ENCODE measurements around the gene LYL1.

The LYL1 gene

GRCh38 chr19:13071444-13072187, 31.0 kb downstream of the LYL1 start:
- no peak for DNase-seq

GRCh38 chr19:13070425-13071140, 32.1 kb downstream of the LYL1 start:
- DNase-seq, result no peak

GRCh38 chr19:13069415-13070359, 33.0 kb downstream of the LYL1 start:
- DNase-seq, result no peak

DNA sequence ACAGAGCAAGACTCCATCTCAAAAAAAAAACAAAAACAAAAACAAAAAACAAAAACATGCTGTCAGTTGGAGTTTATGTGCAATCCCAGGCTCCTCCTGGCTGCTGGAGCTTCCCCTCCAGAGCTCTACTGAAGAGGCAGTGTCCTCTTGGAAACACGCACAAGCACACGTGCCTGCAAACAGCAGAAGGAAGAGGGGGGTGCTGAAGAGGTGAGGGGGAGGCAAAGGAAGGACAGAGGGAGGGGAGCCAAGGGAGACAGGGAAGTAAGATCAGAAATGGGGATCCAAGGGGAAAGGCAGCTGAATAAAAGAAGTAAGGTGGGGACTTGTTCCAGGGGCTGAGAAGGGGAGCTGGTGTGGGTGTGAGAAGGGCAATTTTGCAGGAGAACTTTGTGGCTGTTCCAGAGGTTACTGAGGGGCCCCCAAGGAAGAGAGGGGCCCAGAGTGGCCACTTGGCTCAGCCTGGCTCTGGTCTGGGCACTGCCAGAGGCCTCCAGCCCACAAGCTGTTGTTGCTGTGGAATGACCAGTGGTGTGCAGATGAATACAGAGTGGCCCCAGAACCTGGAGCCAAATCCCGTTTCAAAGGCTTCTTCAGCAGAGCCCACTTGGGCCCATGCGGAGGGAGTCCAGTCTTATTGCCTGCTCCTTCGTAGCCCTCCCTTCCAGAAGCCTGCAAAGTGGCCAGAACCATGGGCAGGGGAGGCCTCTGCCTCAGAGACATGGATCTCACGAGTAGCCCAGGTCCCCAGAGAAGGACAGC, 34.4 kb downstream of the LYL1 start:
- no peak for DNase-seq

DNA sequence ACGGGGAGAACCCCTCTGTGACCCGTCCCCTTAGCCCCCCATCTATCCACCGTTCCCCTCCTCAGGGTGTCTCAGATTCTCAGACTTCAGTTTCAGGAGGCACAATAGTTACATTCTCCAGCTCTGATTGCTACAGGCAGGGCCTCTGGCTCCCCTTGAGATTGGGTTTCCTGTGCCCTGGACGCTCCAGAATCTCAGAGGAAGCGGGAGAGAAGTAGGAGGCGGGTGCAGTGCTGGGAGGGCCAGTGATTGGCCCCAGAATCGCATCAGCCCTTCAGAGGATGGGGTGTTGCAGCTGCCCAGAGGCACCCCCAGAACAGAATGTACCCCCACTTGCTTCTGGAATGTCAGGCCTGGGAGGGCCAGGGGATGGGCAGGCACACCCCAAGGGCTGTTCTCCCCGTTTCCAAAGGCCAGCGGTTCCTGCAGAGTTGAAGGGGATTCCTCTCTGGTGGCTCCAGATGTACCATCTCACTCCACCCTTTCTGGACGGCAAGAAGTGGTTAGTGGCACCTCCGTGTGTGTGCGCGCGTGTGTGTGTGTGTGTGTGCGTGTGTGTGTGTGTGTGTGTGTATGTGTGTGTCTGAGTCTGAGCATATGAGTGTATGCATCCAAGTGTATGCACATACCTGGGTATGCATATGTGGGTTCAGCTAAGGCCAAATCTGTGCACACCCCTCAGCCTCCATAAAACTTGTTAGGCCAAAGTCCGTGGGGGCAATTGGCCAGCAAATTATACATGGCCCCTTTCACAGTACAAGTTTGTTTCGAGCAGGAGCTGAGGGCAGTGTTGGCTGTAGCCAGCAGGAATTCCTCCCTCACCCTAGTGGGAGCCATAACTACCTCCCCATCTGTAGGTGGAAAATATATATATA, 35.5 kb downstream of the LYL1 start:
- no peak for DNase-seq

DNA sequence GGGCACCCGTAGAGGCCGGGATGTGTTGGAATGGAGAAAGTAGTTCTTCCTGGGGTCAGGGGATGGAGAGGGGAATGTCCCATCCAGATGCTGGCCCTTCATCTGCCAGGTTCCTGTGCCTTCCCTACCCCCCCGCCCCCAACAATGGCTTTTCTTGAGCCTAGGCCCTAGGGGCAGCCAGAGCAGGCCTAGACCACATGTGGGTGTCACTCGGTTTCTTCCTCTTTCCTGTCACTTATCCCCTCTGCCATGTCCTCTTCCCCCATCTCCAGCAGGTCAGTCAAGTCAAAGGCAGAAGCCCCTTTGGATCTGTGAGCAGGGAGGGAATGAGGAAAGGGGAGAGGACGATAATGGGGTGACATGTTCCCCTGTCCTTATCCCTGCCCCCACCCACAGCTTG, 36.4 kb downstream of the LYL1 start:
- DNase-seq, result no peak

- DNase-seq, result no peak
Observed at GRCh38 chr19:13064092-13064489, 38.6 kb downstream of the LYL1 start.

GRCh38 chr19:13063461-13064091, 39.1 kb downstream of the LYL1 start:
- no peak for DNase-seq

DNA sequence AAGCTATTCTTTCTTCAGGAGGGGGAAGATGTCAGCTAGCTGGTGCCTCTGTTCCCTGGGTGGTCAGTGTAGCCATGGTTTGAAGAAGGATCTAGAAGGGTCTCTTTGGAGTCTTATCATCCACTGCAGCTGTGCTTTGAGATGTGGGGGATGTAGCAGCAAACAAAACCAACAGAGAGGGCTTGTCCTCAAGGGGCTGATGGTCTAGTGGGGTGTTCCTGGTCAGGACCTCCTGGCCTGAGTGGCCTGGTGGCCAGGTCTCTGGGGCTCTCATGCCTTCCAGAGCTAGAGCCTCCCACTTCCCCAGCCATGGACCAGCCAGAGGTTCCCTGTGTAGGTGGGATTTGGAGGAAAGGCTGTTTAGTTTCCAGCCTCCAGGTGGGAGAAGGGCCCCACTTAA, 40.3 kb downstream of the LYL1 start:
- DNase-seq, result no peak

- DNase-seq, result peak; percentile 42 to 47
Observed at GRCh38 chr19:13060964-13061927, 41.4 kb downstream of the LYL1 start.

GRCh38 chr19:13060233-13060963, 42.3 kb downstream of the LYL1 start:
- no peak for DNase-seq

GRCh38 chr19:13058951-13059660, 43.6 kb downstream of the LYL1 start:
- DNase-seq, result no peak

DNA sequence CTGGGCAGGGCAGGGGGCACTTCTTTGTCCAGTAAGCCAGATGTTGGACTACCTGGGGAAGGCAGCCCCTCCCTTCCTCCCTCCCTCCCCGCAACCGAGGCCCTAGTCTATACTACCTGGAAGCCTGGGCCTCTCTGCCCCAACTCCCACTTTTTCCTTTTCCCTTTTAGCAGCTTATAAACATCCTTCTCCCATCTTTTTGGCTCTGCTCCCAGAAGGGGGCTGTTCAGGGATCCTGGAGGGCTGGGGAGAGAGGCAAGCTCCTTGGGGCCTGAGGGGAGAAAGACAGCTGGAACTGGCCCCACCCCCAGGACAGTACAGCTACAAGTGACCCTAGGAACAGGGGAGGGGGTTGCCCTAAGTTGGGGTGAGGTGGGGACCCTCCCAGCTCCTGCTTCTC, 44.9 kb downstream of the LYL1 start:
- no peak for DNase-seq

- DNase-seq, result no peak
Observed at GRCh38 chr19:13057147-13057572, 45.5 kb downstream of the LYL1 start.

DNA sequence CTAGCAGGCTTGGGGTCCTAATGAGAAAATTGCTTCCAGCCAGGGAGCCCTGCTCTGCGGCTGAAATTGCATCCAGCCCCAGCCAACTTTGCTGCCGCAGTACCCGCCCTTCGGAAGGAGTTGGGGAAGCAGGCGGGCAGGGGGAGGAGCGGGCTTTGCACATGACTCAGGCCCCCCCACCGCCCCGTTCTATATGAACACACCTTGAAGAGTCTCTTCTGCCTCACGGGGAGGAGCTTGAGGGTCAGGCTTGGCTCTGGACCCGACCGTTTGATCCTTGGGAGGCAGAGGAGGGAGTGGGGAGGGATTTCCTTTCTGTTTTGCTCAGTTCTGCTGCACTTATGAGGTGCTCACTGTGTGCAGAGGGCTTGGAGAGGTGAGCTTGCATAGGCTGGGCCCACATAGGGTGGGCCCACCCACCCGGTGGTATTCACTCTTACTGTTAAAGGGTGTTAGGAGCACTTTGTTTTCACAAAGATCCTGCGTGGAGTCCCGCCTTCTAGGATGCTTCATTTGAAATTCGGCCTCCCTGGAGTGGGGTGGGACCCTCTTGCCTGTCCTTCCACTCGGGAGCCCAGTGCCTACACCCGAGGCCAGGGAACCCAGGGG, 46.5 kb downstream of the LYL1 start:
- DNase-seq, result no peak

- DNase-seq, result no peak
Observed at GRCh38 chr19:13055213-13056051, 47.2 kb downstream of the LYL1 start.

DNA sequence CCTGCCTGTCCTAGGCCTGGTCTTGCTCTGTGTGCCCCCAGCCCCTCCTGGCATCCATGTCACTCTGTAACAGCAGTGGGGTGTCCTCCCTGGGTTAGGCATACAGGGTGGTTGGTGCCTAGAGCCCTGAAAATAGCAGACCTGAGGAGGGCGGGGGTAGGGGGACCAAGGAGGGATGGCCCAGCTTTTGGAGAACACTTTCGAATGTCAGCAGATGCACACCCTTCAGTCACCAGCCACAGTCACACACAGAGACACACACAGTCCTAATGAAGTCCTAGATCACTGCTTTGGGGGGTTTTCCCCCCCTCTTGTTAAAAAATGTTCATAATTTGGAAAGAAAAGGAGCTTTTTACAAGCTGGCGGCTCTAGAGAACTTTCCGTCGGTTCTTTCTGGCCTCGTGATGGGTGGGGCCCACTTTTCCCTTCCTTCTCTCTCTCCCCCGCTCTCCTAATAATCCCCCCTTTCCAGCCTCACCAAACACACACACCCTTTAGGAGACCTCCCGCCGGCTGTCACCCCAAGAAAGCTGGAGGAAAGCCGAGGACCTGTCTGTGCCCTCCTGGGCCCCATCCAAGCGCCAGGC, 47.9 kb downstream of the LYL1 start:
- DNase-seq, result no peak
